ENCODE results near the gene MOB3A.

DNA sequence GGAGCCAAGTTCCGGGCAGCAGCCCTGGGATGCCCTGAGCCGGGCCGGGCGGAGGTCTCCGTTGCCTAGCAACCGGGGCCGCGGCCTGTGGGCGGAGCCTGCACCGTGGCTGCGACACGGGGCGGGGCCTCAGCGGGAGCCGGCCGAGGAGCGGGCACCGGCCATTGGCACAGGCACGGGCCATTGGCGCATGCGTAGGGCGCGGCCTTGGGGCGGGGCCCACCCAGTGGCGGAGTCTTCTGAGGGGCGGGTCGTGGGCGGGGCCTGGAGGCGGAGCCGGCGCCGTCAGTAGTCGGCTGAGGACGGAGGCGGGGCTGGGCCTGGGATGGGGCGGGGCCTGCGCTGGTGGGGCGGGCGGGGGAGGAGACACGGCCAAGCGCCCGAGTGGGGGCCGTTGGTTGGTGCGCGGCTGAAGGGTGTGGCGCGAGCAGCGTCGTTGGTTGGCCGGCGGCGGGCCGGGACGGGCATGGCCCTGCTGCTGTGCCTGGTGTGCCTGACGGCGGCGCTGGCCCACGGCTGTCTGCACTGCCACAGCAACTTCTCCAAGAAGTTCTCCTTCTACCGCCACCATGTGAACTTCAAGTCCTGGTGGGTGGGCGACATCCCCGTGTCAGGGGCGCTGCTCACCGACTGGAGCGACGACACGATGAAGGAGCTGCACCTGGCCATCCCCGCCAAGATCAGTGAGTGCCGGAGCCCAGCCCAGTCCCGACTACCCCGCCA, 515 bp upstream of the MOB3A start, which contains the start of gene IZUMO4:
- TF ChIP-seq ZNF274 (IDR thresholded peaks at IDR 0.05; ENCODE audit: low read depth, low read length) (no peak), SUZ12 (IDR thresholded peaks at IDR 0.05; ENCODE audit: extremely low read depth, insufficient read depth, insufficient read length) (no peak), YY1 (IDR thresholded peaks at IDR 0.05; ENCODE audit: insufficient read depth, insufficient read length) (no peak)
